H1 (cell line): ENCODE data around the gene ARHGAP28. TPM values are rescaled to one million over a fixed set of nuclear protein-coding genes. Genes with fewer than 3 reads are reported as not detected.
"Not testable (repeated sequence)": the region's sequence is repeated elsewhere in the genome, so short reads cannot be mapped to it uniquely, and the experiment has no call there.

Source experiments
- CTCF ChIA-PET: fragments of 300-600 bp; sonication (Branson Sonifier 250); formaldehyde crosslinking; loops from one replicate; lab custom pipeline; 2021; ENCODE audit not compliant: partially characterized antibody; lab: Charles Lee
- POLR2A ChIA-PET: fragments of 300-600 bp; sonication (Branson Sonifier 250); formaldehyde crosslinking; loops from one replicate; lab custom pipeline; 2021; ENCODE audit warnings: inconsistent platforms; ENCODE audit not compliant: partially characterized antibody; lab: Charles Lee
- DNase-seq, 2 experiments: peaks; one replicate each; pipeline versions ENCODE4 v3.0.0 to v3.0.0-alpha.2; 2010 to 2022; ENCODE audit warnings: low spot score in 2 of 2, low read depth in 1 of 2, mixed read lengths in 1 of 2
- FAIRE-seq: peaks from 2 replicates; lab custom pipeline; 2011; peaks lifted over from hg19 to GRCh38; lab: Jason Lieb, UNC
- H2AFZ ChIP-seq: 2 replicates; pipeline ENCODE4 v1.8.1; 2012; ENCODE audit warnings: low read length, inconsistent platforms
- H2AK5ac ChIP-seq: 2 replicates; pipeline ENCODE4 v1.6.1; 2013; ENCODE audit warnings: low read depth, low read length
- H2BK120ac ChIP-seq: replicated peaks from 2 replicates; pipeline ENCODE3; 2013; ENCODE audit warnings: low read depth, low read length, inconsistent platforms
- H2BK12ac ChIP-seq: 2 replicates; pipeline ENCODE4 v1.6.1; 2013; ENCODE audit warnings: low read depth, low read length
- H2BK15ac ChIP-seq: 2 replicates; pipeline ENCODE4 v1.6.1; 2013; ENCODE audit warnings: low read length
- H2BK20ac ChIP-seq: 2 replicates; pipeline ENCODE4 v1.6.1; 2013; ENCODE audit warnings: low read length
- H2BK5ac ChIP-seq: 2 replicates; pipeline ENCODE4 v1.6.1; 2013; ENCODE audit warnings: low read depth, low read length
- H3K14ac ChIP-seq: 2 replicates; pipeline ENCODE4 v1.6.1; 2013; ENCODE audit warnings: inconsistent platforms; ENCODE audit not compliant: insufficient read length
- H3K18ac ChIP-seq: 2 replicates; pipeline ENCODE4 v1.6.1; 2013; ENCODE audit warnings: low read length; ENCODE audit errors: extremely low read depth
- H3K23ac ChIP-seq: 2 replicates; pipeline ENCODE4 v1.6.1; 2013; ENCODE audit warnings: inconsistent platforms; ENCODE audit not compliant: insufficient read length
- H3K23me2 ChIP-seq: 2 replicates; pipeline ENCODE4 v1.6.1; 2013; ENCODE audit warnings: low read depth, low read length
- H3K27ac ChIP-seq: 2 replicates; pipeline ENCODE4 v1.6.1; 2011; ENCODE audit warnings: low read depth, low read length, inconsistent platforms
- H3K27me3 ChIP-seq, 4 experiments: replicated peaks in 1 of 4; 1 replicate in 1 of 4; 2 replicates in 3 of 4; pipeline versions ENCODE4 v1.6.1 to v1.8.1; 2011 to 2013; ENCODE audit warnings: low read length in 3 of 4, mild to moderate bottlenecking in 3 of 4, inconsistent platforms in 2 of 4, mixed read lengths in 2 of 4, moderate library complexity in 1 of 4; ENCODE audit not compliant: control insufficient read depth in 3 of 4, insufficient read depth in 3 of 4; ENCODE audit errors: extremely low read depth in 1 of 4
- H3K36me3 ChIP-seq, 4 experiments: 2 replicates each; pipeline versions ENCODE4 v1.6.1 to v1.8.1; 2011 to 2013; ENCODE audit warnings: mild to moderate bottlenecking in 4 of 4, low read length in 3 of 4, moderate library complexity in 2 of 4, control low read depth in 1 of 4, inconsistent platforms in 1 of 4; ENCODE audit not compliant: insufficient read depth in 4 of 4, control insufficient read depth in 2 of 4
- H3K4ac ChIP-seq: replicated peaks from 2 replicates; pipeline ENCODE3; 2013; ENCODE audit warnings: low read length, low read depth, mixed read lengths, inconsistent platforms; ENCODE audit not compliant: insufficient read length
- H3K4me1 ChIP-seq, 4 experiments: replicated peaks in 1 of 4; 1 replicate in 1 of 4; 2 replicates in 3 of 4; pipeline versions ENCODE4 v1.6.1 to v1.8.1; 2011 to 2013; ENCODE audit warnings: low read length in 3 of 4, inconsistent platforms in 2 of 4, mixed read lengths in 1 of 4; ENCODE audit not compliant: insufficient read depth in 4 of 4, control insufficient read depth in 3 of 4
- H3K4me2 ChIP-seq, 2 experiments: 2 replicates each; pipeline versions ENCODE4 v1.6.1 to v1.8.1; 2011 to 2013; ENCODE audit warnings: low read depth in 2 of 2, low read length in 2 of 2, control low read depth in 1 of 2, inconsistent platforms in 1 of 2, mild to moderate bottlenecking in 1 of 2; ENCODE audit not compliant: insufficient read depth in 1 of 2
- H3K4me3 ChIP-seq, 4 experiments: fragments of 200-600, 300-600 bp in 1 of 4; sonication (generic), shearing (Covaris generic), sonication (Bioruptor Twin) in 1 of 4; 2 replicates each; pipeline versions ENCODE4 v1.5.1 to v1.8.1; 2011 to 2016; ENCODE audit warnings: low read length in 4 of 4, low read depth in 3 of 4, control low read depth in 2 of 4, inconsistent platforms in 2 of 4, mild to moderate bottlenecking in 2 of 4, mixed read lengths in 1 of 4, moderate library complexity in 1 of 4; ENCODE audit not compliant: insufficient read depth in 2 of 4; ENCODE audit errors: extremely low read depth in 1 of 4
- H3K56ac ChIP-seq: replicated peaks from 2 replicates; pipeline ENCODE3; 2013; ENCODE audit warnings: low read depth, mild to moderate bottlenecking, mixed read lengths, low read length, inconsistent platforms; ENCODE audit not compliant: insufficient read length
- H3K79me1 ChIP-seq: 2 replicates; pipeline ENCODE4 v1.6.1; 2013; ENCODE audit warnings: low read depth, low read length, control low read depth
- H3K79me2 ChIP-seq, 2 experiments: 2 replicates each; pipeline versions ENCODE4 v1.6.1 to v1.8.1; 2012 to 2013; ENCODE audit warnings: low read length in 2 of 2, mild to moderate bottlenecking in 2 of 2, inconsistent platforms in 1 of 2; ENCODE audit not compliant: insufficient read depth in 2 of 2, control insufficient read depth in 1 of 2
- H3K9ac ChIP-seq, 4 experiments: replicated peaks in 1 of 4; 1 replicate in 1 of 4; 2 replicates in 3 of 4; pipeline versions ENCODE4 v1.6.1 to v1.8.1; 2011 to 2013; ENCODE audit warnings: low read depth in 3 of 4, low read length in 3 of 4, control low read depth in 2 of 4, mild to moderate bottlenecking in 2 of 4, moderate library complexity in 2 of 4, inconsistent platforms in 1 of 4; ENCODE audit errors: extremely low read depth in 1 of 4
- H3K9me3 ChIP-seq, 2 experiments: 2 replicates each; pipeline versions ENCODE4 v1.6.1 to v1.8.1; 2012 to 2013; ENCODE audit warnings: mild to moderate bottlenecking in 2 of 2, moderate library complexity in 2 of 2, control low read depth in 1 of 2, inconsistent platforms in 1 of 2, low read depth in 1 of 2, low read length in 1 of 2, mixed read lengths in 1 of 2; ENCODE audit not compliant: insufficient read depth in 2 of 2
- H4K20me1 ChIP-seq, 2 experiments: replicated peaks in 1 of 2; 2 replicates each; pipeline versions ENCODE3 to v1.8.1; 2011 to 2013; ENCODE audit warnings: inconsistent platforms in 2 of 2, low read length in 2 of 2, mild to moderate bottlenecking in 1 of 2; ENCODE audit not compliant: insufficient read depth in 2 of 2, control insufficient read depth in 1 of 2
- H4K5ac ChIP-seq: 2 replicates; pipeline ENCODE4 v1.6.1; 2013; ENCODE audit warnings: low read length, low read depth, mixed read lengths, inconsistent platforms; ENCODE audit not compliant: insufficient read length
- H4K8ac ChIP-seq: 2 replicates; pipeline ENCODE4 v1.8.0; 2013; ENCODE audit warnings: mild to moderate bottlenecking, moderate library complexity, low read length, inconsistent platforms; ENCODE audit not compliant: insufficient read depth; ENCODE audit errors: extremely low read depth
- H4K91ac ChIP-seq: replicated peaks from 2 replicates; pipeline ENCODE3; 2013; ENCODE audit warnings: low read length, mixed read lengths, inconsistent platforms; ENCODE audit not compliant: insufficient read length
- whole genome bisulfite sequencing, 2 experiments: shearing (Covaris generic) in 1 of 2; methylation state at CpG; one replicate each; pipeline versions ENCODE4 v1.1.6 to v1.1.7; 2013 to 2015; ENCODE audit warnings: low lambda C conversion rate in 2 of 2, mixed read lengths in 2 of 2, inconsistent platforms in 1 of 2, low coverage in 1 of 2, missing lambda C conversion rate in 1 of 2; ENCODE audit not compliant: insufficient replicate concordance in 2 of 2, insufficient coverage in 1 of 2, insufficient read length in 1 of 2; ENCODE audit errors: extremely low coverage in 1 of 2, missing lambda C conversion rate in 1 of 2; 5-methylcytosine and 5-hydroxymethylcytosine counted together
- polyA plus RNA-seq, 7 experiments: library from polyadenylated mRNA; depleted of rRNA in 3 of 7; stranded (reverse) in 5 of 7; unstranded in 2 of 7; fragments of >200 nt in 5 of 7; fragments of 200-250 nt in 2 of 7; gene quantifications; 1 replicate in 5 of 7; 2 replicates in 1 of 7; 4 replicates in 1 of 7; pipeline versions ENCODE4 v1.2.1 to v1.2.3, GENCODE V29; 2011 to 2013; ENCODE audit warnings: missing spikeins in 2 of 7, mixed read lengths in 2 of 7
- total RNA-seq: library from RNA; stranded (reverse); fragmentation: NEBNext Ultra II Directional; extraction: Animal tissue kit (Norgen Biotek cat#: 25700); gene quantifications from 2 replicates; pipeline ENCODE4 v1.2.1, GENCODE V29; 2021

Gene ARHGAP28
- total and polyA plus RNA-seq, 2 of the 8 experiments (the other 6 are each of a cell fraction or from before 2014, with no cell fraction given), result 2.9 to 14.4 TPM

- H3K4me3 ChIP-seq, H3K36me3 ChIP-seq, H3K4me2 ChIP-seq, H4K20me1 ChIP-seq, H3K27me3 ChIP-seq, H3K9ac ChIP-seq, H3K9me3 ChIP-seq, H3K4me1 ChIP-seq, H4K8ac ChIP-seq, DNase-seq, H3K23me2 ChIP-seq, CTCF ChIA-PET, H3K14ac ChIP-seq, FAIRE-seq, H2AK5ac ChIP-seq, POLR2A ChIA-PET, H3K56ac ChIP-seq, H2BK5ac ChIP-seq, H2BK12ac ChIP-seq, H2BK120ac ChIP-seq, H3K23ac ChIP-seq, H4K5ac ChIP-seq, H3K4ac ChIP-seq, H3K18ac ChIP-seq, H3K79me1 ChIP-seq, H3K27ac ChIP-seq, H2BK20ac ChIP-seq, H3K79me2 ChIP-seq, H2AFZ ChIP-seq, H2BK15ac ChIP-seq, H4K91ac ChIP-seq: not testable (repeated sequence)
- WGBS, 2 experiments, result 75% methylated on average over 2 of the region's 29 CpGs; no CpG with 5 or more reads in 1 of the 2 experiments
Observed at GRCh38 chr18:6827161-6827560, 97.6 kb downstream of the ARHGAP28 start.

- FAIRE-seq, H3K4me3 ChIP-seq, CTCF ChIA-PET, H3K79me1 ChIP-seq, H3K18ac ChIP-seq, H3K79me2 ChIP-seq, H3K9me3 ChIP-seq, H3K9ac ChIP-seq, POLR2A ChIA-PET, H3K4me1 ChIP-seq, H2BK5ac ChIP-seq, H3K23me2 ChIP-seq, H2AK5ac ChIP-seq, H2BK12ac ChIP-seq, H2BK15ac ChIP-seq, H3K27me3 ChIP-seq, H3K23ac ChIP-seq, H3K4me2 ChIP-seq, H4K5ac ChIP-seq, H2AFZ ChIP-seq, H3K4ac ChIP-seq, H3K14ac ChIP-seq, DNase-seq, H4K8ac ChIP-seq, H3K56ac ChIP-seq, H3K27ac ChIP-seq, H2BK120ac ChIP-seq, H4K20me1 ChIP-seq, H3K36me3 ChIP-seq, H2BK20ac ChIP-seq, H4K91ac ChIP-seq: not testable (repeated sequence)
- no CpG with 5 or more reads among the region's 30 CpGs for WGBS, 2 experiments
Observed at GRCh38 chr18:6827566-6827965, 98.0 kb downstream of the ARHGAP28 start.
